ENCODE data around the gene CSTA.
"Not testable (repeated sequence)": the region's sequence is repeated elsewhere in the genome, so short reads cannot be mapped to it uniquely, and the experiment has no call there.

CSTA gene

DNA sequence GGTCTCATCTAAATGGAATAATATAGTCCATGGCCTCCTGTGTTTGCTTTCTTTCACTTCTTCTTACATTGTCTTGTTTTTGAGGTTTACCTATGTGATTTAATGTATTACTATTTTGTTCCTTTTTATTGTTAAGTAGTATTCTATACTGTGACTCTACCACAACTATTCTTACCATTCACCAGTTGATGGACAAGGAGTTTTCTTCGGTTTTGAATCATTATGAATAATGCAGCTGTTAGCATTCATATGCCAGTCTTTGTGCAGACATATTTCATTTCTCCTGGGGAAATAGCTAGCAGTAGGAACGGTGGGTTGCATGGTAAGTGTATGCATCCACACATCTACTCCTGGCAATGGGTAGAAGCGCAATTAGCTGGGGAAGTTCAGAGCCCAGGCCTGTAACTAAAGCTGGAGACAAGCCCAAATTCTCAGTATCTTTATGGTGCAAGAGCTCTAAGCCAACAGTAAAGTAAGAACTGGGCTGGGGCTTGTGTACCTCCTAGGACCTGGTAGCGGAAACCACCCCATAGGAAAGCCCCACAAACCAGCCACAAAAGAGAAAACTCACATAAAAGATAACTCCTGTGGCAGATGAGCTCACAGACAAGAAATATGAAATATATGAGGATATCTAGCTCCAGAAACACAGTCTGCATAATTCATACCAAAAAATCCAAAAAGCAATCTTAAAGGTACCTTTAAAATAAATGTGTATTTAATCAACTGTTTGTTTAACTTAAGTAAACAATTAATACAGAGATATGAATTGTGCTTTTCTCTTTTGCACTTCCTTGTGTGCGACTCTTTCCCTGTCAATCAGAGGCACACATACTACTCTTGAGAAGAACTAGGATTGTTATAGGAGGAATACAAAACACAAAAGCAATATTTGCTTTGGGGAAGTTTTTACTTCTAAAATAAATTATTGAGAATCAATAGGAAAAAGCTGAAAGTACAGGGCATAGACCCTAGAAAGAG is 2.7 kb upstream of the CSTA start:
- DNase-seq: peak in 1 of 2 experiments; percentile 9

DNA sequence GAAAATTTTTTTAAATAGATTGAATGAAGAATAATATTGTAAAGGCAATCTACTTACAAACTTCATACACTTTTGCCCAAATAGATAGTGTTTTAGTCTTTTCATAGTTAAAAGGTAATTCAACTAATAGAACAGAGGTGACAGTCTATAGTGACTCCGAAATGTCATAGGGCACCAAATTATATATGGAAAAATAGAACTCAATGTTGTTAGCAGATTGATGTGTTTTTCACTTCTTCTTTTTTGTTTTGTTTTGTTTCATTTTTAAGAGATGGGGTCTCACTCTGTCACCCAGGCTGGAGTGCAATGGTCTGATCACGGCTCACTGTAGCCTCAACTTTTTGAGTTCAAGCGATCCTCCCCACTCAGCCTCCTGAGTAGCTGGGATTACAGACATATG is 721 bp downstream of the CSTA start:
- no peak for DNase-seq

DNA sequence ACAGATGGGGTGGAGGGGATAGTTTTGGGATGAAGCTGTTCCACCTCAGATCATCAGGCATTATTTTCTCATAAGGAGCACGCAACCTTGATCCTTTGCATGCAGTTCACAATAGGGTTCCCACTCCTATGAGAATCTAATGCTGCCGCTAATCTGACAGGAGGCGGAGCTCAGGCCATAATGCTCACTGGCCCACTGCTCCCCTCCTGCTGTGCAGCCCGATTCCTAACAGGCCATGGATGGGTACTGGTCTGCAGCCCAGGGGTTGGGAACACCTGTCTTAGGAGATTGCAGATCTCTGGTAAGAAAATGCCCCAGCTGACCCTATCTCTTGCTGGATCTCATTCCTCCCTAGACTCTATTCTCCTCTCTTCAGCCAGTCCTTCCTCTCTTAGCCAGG is 6.8 kb downstream of the CSTA start:
- DNase-seq: no peak

DNA sequence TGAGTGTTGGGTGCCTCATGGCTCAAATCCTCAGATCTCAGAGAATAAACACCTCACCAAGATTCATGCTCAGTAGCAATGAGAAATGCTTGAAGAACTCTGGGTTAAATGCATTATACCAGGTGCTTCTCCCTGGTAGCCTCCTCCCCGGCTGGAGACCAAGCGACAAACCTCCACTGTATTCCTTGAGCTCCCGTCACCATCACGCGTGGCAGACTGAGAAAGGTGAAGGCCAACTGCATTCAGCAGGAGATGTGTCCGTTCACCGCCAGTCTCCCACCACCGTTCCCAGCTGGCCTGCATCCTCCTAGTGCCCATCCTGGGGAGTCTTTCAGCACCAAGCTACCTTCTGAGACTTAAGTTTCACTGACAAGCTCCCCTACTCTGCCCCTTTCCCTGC is 7.5 kb downstream of the CSTA start:
- DNase-seq: no peak

DNA sequence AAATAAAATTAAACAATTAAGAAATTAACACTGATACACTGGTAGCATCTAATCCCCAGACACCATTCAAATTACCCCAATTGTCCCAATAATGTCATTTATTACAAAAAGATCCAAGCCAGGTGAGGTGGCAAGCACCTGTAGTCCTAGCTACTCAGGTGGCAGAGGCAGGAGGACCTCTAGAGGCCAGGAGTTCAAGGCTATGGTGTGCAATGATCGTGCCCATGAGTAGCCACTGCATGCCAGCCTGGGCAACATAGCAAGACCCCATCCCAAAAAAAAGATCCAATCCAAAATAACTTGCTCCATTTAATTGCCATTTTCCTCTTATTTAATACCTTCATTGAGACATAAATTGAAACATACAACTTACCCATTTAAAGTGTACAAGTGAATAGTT is 17.8 kb downstream of the CSTA start:
- no peak for DNase-seq

DNA sequence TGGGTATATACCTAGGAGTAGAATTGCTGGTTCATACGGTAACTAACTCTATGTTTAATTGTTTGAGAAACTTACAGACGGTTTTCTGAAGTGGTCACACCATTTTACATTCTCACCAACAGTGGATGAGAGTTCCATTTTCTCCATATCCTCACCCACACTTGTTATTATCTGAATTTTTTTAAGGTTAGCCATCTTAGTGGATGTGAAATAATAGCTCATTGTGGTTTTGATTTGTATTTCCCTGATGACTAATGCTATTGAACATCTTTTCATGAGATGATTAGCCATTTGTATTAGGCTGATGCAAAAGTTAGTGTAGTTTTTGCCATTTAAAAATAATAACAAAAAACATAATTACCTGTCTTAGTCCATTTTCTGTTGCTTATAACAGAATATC is 18.6 kb downstream of the CSTA start:
- no peak for DNase-seq

DNA sequence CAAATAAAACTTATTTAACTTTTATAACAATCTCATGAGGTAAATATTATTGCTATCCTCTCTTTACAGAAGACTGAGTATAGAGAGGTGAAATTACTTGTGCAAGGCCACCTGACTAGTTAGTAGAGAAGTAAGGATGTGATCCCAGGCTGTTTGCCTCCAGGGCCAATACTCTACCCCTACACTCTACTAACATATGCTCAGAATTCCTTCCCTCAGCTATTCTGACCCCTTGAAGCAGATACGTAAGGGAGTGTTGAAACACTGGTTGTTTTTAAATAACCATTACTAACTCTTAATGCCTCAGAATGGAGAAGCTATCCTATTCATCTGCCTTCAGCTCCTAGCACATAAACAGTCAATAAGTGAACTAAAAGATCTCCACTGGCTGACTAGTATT is 24.1 kb downstream of the CSTA start:
- no peak for DNase-seq

DNA sequence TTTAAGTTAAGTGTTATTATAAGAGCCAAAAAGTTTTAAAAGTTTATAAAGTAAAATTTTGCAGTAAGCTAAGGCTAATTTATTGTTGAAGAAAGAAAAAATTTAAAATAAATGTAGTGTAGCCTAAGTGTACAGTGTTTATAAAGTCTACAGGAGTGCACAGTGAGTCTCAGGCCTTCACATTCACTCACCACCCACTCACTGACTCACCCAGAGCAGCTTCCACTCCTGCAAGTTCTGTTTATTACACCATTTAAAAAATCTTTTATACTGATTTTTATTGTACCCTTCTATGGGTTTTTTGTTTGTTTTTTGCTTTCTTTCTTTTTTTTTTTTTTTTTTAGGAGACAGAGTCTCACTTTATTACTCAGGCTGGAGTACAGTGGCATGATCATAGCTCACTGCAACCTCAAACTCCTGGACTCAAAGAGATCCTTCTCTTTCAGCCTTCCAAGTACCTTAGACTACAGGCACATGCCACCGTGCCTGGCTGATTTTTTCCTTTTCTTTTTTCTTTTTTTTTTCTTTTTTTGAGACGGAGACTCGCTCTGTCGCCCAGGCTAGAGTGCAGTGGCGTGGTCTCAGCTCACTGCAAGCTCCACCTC is 25.9 kb downstream of the CSTA start:
- no peak for DNase-seq

DNA sequence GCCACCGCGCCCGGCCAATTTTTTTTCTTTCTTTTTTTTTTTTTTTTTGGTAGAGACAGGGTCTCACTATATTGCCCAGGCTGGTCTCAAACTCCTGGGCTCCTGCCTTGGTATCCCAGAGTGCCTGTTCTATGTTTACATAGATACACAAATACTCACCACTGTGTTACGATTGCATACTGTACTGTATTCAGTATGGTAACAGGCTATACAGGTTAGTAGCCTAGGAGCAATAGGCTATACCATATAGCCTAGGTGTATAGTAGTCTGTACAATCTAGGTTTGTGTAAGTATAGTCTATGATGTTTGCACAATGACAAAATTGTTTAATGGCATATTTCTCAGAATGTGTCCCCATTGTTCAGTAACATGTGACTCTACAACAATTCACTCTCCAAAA is 26.6 kb downstream of the CSTA start:
- DNase-seq: no peak

DNA sequence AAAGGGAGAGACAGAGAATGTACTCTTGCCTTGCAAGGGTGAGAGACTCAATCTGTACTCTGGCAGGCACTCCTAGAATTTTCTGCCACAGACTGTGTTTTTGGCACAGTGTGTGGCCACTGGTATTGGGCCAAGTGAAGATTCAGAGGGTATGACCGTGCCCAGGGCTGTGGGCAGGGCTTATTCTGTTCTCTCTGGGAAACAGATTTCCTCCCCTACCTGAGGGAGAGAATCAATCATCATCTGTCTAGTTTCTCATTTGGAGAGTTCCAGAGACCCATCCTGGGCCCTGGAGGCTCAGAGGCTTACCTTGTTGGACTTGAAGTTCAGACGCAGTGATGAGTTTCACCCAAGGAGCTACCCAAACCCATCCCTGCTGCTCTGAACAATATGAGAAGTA is 28.2 kb downstream of the CSTA start:
- no peak for DNase-seq

DNA sequence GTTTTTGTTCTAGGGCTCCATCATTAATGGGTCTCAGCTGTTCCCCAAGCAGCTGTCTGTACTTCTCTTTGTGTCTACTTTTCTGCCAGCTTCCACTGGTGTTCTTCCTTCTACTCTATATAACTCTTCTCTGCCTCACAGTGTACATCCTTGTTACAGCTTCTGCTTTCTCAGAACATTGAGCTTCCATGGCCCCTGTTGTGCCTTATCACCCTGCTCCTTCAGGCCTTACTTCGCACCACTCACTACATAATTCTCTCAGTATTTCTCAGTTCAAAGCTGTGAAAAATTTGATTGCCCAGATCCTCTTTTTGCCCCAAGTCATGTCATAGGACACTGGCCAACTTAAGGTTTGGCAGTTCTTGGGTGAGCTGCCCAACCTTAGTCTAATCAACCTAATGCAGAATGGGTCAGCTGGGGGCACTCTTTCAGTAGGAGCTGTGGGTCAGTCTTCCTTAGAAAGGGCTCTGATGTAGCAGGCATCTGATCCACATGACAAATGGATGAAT is 28.9 kb downstream of the CSTA start:
- DNase-seq: no peak

DNA sequence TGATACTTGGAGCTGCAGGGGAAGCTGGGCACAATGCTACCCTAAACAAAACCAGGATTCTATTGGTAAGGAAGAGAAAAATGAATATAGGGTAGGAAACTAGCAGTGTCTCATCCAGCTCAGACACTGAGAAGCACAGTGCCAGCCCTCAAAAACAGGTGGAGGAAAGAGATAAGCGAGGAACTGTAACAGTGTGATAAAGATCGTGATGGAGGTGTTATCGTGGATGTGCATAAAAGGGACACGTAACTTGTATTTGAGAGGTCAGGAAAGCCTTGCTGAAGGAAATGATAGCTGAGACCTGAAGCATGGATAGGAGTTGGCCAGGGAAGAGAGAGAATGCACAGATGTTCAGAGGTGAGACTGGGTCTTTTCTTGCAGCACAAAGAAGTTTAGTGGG is 30.6 kb downstream of the CSTA start:
- DNase-seq: no peak

DNA sequence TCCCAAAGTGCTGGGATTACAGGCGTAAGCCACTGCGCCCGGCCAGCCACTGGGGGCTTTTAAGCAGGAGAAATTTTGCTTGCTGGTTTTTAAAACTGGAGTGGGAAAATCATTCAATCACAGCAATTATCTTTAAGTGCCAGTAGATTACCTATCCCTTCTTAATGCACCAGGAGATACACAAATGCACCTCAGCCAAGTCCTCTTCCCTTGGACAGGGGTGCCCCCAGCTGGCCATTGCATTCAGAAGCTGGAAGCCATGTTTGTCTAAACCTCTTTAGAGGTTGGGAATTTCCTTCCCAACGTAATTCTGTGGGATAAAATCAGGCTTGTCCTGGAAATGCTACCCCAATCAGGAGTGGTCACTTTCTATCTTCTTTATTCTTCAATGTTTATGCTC is 31.4 kb downstream of the CSTA start:
- DNase-seq: peak; percentile 22 to 23

DNA sequence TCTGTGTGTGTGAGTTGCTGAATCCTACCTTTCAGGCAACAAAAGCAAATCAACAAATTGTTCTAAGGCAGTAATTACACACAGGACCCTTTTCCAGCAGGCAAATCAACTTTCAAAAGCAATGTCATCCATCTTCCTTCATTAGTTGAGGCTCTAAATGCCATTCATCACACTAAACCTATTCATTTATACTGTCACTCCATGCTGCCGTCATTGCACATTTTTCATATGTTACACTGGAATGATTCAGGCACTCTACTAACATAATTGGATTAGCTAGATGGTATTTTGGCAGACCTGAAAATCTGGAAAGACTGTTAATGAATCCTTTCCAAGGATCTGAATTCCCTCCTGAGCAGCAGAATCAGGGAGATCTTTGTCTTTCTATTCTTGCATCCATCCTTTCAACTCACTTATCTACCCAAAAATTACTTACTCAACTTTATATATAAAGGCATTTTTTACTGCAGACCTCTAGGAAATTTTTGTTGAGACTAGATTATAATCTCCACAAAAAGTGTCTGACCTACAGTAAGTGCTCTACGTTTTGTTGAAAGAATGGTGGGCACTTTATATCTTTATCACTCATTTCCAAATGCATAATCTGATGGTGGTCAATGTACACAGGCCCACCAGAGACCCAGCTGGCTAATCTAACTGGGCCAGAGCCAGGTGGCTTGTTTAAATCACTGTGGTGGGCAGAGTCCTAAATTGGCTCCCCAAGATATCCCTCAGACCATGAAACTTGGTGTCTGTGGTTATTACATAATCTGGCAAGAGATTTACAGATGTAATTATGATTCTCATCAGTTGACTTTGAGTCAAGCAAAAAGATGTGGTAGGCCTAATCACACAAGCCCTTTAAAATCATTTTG is 33.0 kb downstream of the CSTA start:
- no peak for DNase-seq

DNA sequence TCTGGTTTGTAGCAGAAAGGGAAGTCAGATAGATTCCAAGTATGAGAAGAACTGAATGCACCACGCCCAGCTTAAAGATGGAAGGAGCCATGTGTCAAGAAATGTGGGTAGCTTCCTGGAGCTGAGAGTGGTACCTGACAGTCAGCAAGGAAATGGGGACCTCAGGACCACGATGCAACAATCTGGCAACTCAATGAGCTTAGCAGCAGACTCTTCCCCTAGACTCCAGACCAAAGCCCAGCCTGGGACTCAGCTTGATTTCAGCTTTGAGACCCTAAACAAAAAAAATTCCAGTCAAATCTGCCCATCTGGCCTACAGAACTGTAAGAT is 33.6 kb downstream of the CSTA start:
- DNase-seq: no peak

DNA sequence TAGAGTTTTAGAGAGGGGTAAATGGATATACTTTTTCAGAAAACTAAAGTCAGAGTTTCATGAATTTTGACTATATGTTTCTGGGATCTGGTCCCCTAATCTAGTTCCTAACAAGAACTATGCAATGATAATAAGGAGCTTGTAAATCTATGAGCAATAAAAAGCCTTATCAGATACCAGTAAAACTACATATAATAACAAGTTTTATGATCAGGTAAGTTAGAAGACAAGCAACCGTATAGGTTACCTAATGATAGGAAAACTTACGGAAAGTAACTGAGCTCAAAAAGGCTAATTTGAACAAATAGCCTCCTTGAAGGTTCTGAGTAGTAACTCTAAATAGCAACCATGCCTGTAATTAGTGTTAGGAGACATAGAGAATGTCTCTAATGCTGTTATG is 37.0 kb downstream of the CSTA start:
- DNase-seq: no peak

DNA sequence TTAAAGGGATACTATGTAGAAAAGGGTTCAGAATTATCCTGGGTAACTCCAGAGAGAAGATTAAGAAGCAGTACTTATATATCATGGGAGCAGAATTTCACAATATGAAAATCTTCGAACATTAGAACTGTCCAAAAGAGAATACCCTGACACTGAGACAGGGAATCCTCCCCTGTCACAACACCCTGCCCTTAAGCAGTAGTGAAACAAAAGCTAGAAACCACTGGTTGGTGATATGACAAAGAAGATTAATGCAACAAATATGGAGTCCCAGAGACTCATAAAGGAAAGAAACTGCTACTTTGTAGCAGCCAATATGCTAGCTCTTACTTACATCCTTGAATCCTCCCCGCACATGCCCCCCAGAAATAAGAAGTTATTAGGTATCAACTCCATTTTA is 39.4 kb downstream of the CSTA start:
- DNase-seq: no peak

DNA sequence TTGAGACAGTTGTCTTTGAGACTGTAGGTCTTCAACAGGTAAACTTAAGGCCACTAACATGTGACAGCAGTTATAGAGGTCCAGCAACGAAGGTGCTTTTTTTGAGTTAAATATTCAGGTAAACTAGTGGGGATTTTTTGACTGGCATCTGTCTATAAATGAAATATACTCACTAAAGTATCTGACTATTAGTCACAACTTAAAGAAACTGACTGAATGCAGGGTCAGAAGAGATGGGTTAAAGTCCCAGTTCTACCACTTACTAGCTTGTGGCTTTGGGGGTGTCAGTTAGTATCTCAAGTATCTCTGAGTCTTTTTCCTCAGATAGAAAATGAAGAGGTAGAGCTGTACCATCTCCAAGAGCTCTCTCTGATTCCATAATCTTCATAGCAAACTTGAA is 40.0 kb downstream of the CSTA start:
- no peak for DNase-seq

DNA sequence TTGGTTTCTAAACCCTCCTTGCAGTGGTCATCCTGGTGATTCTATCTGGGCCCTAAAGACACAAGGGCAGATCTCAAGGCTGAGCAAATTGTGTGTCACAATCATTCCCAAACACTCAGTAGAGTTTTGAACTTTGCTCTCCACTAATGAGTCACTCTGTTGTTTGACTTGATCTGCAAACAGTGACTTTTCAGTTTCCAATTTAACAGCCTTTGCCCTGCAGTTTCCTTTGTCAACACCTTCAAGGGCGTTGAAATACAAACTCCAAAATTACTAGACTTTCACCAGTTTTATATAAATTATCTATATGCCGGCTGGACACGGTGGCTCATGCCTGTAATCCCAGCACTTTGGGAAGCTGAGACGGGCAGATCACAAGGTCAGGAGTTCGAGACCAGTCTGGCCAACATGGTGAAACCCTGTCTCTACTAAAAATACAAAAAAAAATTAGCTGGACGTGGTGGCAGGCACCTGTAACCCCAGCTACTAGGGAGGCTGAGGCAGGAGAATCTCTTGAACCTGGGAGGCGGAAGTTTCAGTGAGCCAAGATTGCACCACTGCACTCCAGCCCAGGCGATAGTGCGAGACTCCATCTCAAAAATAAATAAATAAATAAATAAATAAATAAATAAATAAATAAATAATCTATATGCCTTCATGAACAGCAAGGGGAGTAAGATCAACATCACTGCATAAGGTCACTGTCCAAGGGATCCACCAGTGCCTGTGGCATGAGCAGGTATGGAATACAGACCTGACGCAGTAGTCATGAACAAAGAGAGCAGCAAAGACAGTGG is 40.7 kb downstream of the CSTA start:
- not testable (repeated sequence) for DNase-seq

DNA sequence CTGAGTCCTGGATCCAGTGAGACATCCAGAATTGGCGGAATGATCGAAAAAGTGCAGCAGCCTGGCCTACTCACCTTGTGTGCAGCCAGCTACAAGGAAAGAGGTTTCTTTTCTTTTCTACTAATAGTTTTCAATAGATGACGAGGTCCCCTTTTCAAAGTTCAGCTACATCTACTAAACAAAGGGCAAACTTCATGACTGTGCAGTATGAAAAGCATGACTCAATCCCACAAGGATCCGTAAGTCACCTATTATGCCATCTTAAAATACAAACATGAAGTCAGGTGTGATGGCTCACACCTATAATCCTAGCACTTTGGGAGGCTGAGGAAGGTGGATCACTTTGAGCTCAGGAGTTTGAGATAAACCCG is 41.3 kb downstream of the CSTA start:
- no peak for DNase-seq

DNA sequence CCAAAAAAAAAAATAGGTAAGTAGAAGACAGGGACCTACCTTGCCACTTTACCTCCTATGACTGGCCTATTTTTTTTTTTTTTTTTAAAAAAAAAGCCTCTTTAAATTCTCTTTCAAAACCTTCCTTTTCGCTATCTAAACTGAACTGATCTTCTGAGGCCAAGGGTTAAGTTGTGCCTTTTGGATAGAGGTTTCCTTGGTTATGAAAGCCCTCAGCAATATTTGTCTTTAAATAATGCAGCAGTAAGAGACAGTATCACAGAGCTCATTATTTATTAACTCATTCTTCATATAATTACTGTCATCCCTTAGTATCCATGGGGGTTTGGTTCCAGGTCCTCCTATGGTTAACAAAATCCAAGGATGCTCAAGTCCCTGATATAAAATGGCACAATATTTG is 49.0 kb downstream of the CSTA start:
- no peak for DNase-seq

DNA sequence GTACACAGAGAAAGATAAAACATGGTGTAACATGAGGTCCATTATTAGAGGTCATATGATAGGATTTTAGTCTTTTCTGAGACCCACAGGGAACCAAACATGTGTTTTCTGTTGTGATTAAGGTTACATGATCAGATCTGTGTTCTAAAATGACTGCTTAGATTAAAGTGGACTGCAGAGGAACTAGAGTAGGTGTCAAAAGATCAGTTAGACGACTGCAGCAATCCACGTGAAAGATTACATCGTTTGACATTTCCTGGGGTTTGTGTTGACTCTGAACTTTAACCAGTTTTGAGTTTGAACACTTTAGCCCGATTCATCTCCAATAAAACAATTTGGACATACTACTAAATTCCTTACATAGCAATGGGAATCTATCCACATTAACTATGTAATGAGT is 52.9 kb downstream of the CSTA start:
- DNase-seq: no peak
